Right kidney (tissue), 9 donors: ENCODE data around the gene UGT2B11.
A peak's percentile ranks its signal among the peaks of the same experiment; 100 is the strongest.
"Not testable (repeated sequence)": the region's sequence is repeated elsewhere in the genome, so short reads cannot be mapped to it uniquely, and the experiment has no call there.

Experiments
- DNase-seq: peaks from one replicate; pipeline ENCODE4 v3.0.0-alpha.2; 2016
- long read RNA-seq, 8 donors: transcript quantifications; one replicate each; lab custom pipeline, GENCODE V29; 2026

UGT2B11 gene
- long read RNA-seq, donor 1 = 0 reads
- long read RNA-seq, donor 2 = 0 reads
- long read RNA-seq, donor 3 = 0 reads
- long read RNA-seq, donor 4 = 0 reads
- long read RNA-seq, donor 5 = 0 reads
- long read RNA-seq, donor 6 = 0 reads
- long read RNA-seq, donor 7 = 0 reads
- long read RNA-seq, donor 8 = 0 reads

DNA sequence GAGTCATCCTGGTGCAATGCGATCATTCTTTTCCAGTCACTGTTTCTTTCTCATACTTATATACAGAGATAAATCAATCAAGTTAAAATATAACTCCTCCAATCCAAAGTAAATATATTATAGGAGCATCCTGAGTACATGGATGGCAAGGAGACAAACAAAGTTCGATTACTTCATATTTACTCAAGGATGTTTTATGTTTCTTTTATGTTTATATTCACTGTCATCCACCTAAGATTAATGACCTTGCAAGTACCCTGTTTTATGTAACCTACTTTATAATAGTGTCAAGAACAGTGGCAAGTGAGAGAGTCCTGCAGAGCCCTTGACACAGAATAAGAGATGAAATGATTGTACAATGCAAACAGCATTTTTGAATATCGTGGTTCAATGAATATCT, at the start of gene UGT2B11:
UGT2B11 (minus strand) TSS at position 33 of the 400 bp plus-strand sequence; CDS start at position 7, 26 bp downstream.
- DNase-seq = no peak

DNA sequence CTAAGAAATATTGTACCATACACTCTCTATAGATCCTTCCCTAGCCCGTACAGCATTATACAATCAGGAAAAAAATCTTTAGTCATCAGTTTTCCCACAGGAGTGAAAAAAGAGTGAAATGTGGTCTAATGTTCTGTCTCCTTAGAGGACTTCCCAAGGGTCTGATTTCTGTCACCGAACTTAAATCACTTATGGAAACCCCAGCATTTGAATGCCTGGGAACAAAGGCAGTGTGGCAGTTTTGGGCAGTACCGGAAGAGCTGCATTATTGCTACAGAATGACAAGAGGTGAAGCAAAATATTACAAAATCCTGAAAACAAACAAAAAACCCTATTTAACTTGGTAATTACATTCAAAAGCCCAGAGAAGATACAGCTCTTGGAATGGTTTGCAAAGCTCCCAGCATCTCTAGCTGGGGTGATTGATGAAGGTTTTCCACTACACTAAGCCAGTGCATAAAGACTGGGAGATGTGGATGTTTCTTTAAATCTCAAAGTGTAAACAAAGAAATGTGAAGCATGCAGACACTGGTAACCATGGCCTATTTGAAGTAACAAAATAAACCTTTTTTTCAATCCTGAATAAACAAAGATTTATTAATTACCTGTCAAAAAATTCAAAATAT, 38.7 kb upstream of the UGT2B11 start:
- DNase-seq = not testable (repeated sequence)

GRCh38 chr4:69250884-69251283, 36.3 kb upstream of the UGT2B11 start:
- not testable (repeated sequence) for DNase-seq

- DNase-seq = not testable (repeated sequence)
Measured at GRCh38 chr4:69242562-69243240, 28.2 kb upstream of the UGT2B11 start.

GRCh38 chr4:69241746-69242145, 27.2 kb upstream of the UGT2B11 start:
- not testable (repeated sequence) for DNase-seq

DNA sequence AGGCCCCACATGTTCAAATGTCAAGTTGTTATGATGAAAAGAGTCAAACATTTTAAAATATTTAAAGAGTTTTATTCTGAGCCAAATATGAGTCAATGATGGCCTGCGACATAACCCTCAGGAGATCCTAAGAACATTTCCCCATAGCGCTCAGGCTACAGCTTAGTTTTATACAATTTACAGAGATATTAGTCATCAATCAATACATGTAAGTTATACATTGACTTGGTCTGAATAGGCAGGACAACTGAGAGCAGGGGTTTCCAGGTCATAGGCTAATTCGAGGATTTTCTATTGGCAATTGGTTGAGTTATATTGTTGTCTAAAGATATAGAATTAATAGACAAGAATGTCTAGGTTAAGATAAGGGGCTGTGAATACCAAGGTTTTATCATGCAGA, 26.2 kb upstream of the UGT2B11 start:
- not testable (repeated sequence) for DNase-seq

GRCh38 chr4:69239557-69240168, 25.1 kb upstream of the UGT2B11 start:
- no peak for DNase-seq

DNA sequence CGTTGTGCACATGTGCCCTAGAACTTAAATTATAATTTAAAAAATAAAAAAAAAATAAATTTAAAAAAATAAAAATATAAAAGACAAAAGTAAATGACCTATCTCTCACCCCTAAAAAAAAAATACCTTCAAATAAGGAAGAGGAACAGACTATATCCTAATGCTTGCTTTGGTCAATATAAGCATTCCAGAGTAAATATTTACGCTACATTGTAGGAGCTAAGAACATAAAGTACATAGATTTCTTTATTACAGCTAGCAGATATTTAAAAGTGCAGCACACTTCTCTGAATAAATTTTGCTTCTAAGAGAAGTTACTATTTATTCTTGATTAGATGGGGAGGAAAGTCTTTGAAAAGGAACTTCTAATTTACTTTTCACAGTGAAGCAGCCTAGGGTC, 24.5 kb upstream of the UGT2B11 start:
- DNase-seq = no peak

DNA sequence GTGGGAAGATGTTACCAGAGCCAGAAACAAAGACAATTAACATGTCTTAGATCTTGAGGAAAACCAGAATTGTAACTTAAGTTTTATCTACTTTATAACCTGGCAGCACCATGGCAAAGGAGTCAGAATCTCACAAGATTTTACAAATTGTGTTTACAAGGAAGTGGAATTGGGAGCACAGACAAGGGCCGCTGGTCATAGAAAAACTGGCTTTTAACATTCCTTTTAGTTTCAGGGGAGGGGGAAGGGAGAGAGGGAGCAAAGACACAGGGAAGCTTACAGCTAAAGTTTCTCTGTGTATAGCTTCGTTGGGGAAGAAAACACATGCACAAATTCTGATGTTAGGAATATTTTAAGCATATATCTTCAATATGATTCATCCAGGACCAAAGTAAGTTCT, 10.3 kb upstream of the UGT2B11 start:
- DNase-seq = no peak

DNA sequence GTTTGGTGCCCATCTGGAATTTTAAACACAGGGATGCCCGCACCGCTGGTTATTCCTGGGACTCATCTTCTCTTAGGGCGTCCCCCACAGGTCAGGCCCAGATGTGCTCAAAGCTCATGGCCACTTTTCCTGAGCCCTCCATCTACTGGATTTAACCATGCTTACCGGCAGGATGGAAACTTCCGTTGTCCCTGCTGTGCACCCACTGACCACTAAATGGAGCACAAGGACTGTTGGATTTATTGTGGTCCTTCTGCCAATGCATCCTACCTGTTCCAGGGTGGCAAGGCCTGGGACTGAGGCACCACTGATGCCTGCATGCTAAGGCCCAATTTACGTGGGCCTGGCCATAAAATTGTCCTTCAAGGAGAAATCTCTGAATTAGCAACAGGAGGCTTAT, 8.7 kb upstream of the UGT2B11 start:
- not testable (repeated sequence) for DNase-seq

- not testable (repeated sequence) for DNase-seq
Measured at GRCh38 chr4:69218491-69218890, 3.9 kb upstream of the UGT2B11 start.

DNA sequence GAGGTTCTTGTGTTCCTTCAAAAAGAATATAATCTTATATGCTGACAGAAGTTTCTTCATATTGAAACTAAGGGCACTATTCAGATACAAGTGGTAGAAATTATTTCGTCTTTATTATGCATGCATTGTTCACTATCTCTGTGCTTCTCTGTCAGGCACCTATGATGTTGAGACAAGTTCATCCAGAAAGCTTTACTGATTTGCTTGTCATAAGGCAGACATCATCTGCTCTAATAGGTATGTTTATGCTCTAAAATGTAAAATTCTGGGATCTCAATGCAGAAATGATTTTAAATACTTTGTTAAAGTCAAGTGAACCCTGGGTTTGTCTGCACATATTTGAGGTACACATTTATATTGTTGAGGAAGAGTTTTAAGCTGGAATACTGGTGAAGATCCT, 3.6 kb downstream of the UGT2B11 start:
- no peak for DNase-seq

DNA sequence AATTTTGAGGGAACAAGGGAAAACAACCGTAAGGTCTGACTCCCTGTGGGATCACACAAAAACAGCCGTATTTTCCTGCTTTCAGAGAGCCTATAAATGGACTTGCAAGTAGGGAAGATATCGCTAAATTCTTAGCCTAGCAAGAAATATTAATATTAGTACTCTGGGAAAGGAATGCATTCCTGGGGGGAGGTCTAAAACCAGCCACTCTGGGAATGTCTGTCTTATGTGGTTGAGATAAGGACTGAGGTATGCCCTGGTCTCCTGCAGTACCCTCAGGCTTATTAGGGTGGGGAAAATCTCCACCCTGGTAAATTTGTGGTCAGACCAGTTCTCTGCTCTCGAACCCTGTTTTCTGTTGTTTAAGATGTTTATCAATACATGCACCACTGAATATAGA, 16.0 kb downstream of the UGT2B11 start:
- DNase-seq = not testable (repeated sequence)

DNA sequence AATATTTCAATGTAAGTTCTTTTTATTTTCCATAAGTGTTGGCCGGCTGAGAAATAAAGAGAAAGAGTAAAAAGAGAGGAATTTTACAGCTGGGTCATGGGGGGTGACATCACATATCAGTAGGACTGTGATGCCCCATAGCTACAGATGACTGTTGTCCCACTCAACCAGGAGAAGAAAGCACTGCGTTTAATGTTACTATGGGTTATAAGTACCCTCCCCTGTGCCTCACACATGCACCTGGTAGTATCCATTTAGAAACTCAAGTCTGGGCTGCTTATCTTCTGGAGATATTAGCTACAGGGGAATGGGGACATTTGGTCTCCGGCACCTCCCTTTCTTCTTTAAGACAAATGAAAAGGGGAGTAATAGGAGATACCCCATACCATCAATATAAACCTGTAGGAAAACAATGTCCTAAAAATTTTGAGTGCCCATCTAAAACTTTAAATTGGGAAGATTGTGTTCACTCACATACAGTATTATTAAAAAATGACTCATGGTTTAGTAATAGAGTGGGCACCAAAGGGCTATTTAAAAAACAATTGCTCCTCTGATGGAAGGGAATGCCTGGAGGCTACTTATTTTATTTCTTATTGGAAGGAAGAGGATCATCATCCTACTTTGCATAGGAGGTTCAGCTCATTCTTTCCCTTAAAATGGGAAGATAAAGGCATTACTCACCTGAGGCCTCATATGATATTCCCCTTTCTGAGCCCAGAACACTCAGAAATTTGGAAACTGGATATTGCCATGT, 18.2 kb downstream of the UGT2B11 start:
- DNase-seq = no peak

DNA sequence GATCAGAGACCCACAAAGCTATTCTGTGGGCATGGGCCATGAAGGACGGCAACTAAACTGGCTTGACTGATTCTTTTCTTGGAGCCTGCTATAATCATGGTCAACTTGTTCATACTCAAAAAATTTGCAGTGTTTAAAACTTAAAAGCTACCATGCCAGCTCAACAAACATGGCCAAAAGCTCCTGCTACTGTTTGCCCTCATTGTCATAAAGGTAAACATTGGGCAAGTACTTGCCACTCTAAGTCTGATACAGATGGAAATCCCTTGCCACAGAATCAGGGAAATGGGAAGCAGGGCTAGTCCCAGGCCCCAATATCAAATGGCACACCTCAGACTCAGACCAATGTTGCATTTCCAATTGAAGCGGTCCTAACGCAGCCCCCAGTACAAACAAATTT, 20.4 kb downstream of the UGT2B11 start:
- no peak for DNase-seq

DNA sequence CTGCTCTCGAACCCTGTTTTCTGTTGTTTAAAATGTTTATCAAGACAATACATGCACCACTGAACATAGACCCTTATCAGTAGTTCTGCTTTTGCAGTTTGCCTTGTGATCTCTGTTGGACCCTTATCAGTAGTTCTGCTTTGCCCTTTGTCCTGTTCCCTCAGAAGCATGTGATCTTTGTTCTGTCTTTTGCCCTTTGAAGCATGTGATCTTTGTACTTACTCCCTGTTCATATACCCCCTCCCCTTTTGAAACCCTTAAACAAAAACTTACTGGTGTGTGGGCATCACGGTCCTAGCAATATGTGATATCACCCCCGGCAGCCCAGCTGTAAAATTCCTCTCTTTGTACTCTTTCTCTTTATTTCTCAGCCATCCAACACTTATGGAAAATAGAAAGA, 22.6 kb downstream of the UGT2B11 start:
- not testable (repeated sequence) for DNase-seq

DNA sequence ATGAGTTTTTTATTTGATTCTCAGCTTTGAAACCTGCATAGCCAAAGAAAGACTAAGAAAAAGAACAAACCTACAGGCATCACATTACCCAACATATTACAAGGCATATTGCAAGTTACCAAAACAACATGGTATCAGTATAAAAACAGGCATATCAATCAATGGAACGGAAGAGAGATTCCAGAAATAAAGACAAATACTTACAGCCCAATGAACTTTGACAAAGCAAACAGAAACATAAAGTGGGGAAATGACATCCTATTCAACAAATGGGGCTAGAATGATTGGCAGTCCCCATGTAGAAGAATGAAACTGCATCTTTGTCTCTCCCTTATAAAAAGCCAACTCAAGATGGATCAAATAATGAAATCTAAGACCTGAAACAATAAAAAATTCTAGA, 23.9 kb downstream of the UGT2B11 start:
- not testable (repeated sequence) for DNase-seq

- not testable (repeated sequence) for DNase-seq
Measured at GRCh38 chr4:69181519-69182169, 32.9 kb downstream of the UGT2B11 start.

GRCh38 chr4:69179817-69180216, 34.7 kb downstream of the UGT2B11 start:
- DNase-seq = not testable (repeated sequence)

DNA sequence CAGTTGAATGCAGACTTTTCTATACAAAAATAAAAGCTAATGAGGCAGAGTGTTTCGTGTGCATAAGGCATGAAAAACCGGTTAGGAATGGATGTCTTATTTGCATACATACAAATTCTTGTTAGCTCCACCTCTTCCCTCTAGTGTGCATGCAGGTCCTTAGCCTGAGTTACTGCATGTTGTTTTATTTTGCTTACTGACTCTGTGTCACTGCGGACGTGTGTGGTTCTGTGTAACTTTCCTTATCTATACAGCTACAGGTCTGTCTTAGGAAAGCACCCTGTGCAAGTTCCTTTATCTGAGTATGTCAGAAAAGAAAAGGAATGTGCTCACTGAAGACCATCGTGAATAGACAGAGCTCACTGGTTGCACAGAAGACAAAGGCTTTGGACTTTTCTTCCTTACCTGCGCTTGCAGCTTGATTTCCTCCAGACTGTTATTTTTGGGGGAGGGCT, 35.8 kb downstream of the UGT2B11 start:
- DNase-seq = not testable (repeated sequence)

DNA sequence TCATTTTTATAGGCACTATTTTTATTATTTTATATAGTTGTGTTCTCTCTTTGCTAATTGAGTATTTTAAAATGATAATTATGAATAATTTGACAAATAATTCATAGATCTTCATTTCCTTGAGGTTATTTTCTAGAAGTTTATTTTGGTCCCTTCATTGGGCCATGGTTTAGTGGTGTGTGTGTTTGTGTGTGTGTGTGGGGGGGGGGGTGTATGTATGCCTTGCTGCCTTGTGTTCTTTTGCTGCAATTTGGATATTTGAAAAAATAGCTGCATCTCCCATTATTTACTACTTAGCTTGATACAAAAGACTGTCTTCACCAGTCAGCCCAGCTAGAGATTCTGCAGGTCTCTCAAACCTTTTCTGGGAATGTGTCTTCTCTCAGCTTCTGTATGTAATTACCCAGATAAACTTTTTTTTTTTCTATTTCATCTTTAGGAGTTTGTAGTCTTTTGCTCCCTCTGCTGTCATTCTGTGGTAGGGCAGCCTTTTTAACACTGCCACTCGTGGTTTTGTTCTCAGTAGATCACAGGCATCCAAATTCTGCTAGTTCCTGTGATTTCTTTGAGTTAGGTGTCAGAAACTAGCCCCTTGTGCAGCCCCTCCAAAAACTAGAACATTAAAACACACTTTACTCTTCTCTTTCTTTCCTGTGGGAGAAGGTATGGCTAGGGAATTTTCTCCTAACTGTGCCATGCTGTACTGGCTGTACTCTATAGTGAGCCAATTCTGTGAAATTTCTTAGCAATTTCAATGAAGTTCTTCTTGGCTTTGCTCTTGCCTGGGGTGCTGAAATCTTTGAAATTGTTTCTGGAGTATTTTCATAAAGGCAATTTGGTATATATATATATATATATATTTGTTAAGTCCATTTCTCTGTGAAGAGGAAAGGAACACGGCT, 44.1 kb downstream of the UGT2B11 start:
- peak; percentile 44 for DNase-seq
